Neural cell (in vitro differentiated cells): ENCODE measurements around the gene PLCL1.

Source experiments
- POLR2AphosphoS5 ChIP-seq: IDR thresholded peaks from 2 replicates; pipeline ENCODE4 v1.6.1; 2012
- TF ChIP-seq, protein P1 (sequence below): fragments of 450-650 bp; IDR thresholded peaks from 2 replicates; pipeline ENCODE4 v1.5.1; 2014; ENCODE audit warnings: antibody characterized with exemption, mild to moderate bottlenecking, moderate library complexity; ENCODE audit not compliant: poor library complexity, severe bottlenecking

DNA sequence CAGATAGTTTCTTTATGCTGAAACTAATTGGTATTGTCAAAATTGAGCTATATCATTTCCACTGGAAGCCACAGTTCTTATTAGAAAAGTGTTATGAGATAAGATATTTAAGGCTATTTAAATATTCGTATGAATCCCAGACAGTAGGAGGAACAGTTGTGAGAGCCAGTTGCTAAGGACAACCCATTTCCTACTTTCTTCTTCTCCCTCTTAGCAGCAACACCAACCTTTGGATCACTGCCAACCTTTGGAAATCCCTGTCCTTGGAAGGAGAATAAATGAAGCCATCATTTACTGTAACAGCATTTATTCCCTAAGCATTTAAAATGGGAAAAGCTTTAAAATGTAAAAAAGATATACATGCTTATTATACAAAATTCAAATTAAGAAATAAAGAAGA lies 85.8 kb downstream of the PLCL1 start:
- no peak for TF ChIP-seq POLR2AphosphoS5
- TF ChIP-seq, protein P1, sequence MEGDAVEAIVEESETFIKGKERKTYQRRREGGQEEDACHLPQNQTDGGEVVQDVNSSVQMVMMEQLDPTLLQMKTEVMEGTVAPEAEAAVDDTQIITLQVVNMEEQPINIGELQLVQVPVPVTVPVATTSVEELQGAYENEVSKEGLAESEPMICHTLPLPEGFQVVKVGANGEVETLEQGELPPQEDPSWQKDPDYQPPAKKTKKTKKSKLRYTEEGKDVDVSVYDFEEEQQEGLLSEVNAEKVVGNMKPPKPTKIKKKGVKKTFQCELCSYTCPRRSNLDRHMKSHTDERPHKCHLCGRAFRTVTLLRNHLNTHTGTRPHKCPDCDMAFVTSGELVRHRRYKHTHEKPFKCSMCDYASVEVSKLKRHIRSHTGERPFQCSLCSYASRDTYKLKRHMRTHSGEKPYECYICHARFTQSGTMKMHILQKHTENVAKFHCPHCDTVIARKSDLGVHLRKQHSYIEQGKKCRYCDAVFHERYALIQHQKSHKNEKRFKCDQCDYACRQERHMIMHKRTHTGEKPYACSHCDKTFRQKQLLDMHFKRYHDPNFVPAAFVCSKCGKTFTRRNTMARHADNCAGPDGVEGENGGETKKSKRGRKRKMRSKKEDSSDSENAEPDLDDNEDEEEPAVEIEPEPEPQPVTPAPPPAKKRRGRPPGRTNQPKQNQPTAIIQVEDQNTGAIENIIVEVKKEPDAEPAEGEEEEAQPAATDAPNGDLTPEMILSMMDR: no peak
